ENCODE measurements around the gene ADAMTS7. TPM values are rescaled to one million over a fixed set of nuclear protein-coding genes. Genes with fewer than 3 reads are reported as not detected.
"Not testable (repeated sequence)": the region's sequence is repeated elsewhere in the genome, so short reads cannot be mapped to it uniquely, and the experiment has no call there.

The ADAMTS7 gene
- total and polyA plus RNA-seq, 7 experiments from 2014 or later, result 1.5 TPM; not detected in 6

GRCh38 chr15:78791357-78791756 is 19.9 kb downstream of the ADAMTS7 start:
- POLR2A ChIA-PET, result no interaction called here
- no peak overlapping the region for H3K4me3 Mint-ChIP-seq
- H3K36me3 Mint-ChIP-seq, result no peaks in the 10 kb centered on the region
- H3K27me3 ChIP-seq (ENCODE audit: control insufficient read depth in 2 of 2, insufficient read depth in 2 of 2, low read length in 2 of 2), result no peaks in the 10 kb centered on the region
- H3K27ac ChIP-seq (ENCODE audit: low read depth, low read length), result no peak overlapping the region
- no peaks in the 10 kb centered on the region for H3K9me3 Mint-ChIP-seq
- no peaks in the 10 kb centered on the region for H3K27me3 Mint-ChIP-seq
- ATAC-seq (no peak), DNase-seq (no peak)
- H3K27ac Mint-ChIP-seq, result no peak overlapping the region
- peaks cover 0 to 9% (median 0%) of the 10 kb centered on the region in 7 donors for H3K4me1 Mint-ChIP-seq
- H3K9me3 ChIP-seq (ENCODE audit: control insufficient read depth in 2 of 3, low read length in 3 of 3), result no peaks in the 10 kb centered on the region
- H3K4me3 ChIP-seq (ENCODE audit: low read length), result no peak overlapping the region
- no peaks in the 10 kb centered on the region for H3K4me1 ChIP-seq (ENCODE audit: control insufficient read depth in 2 of 2, insufficient read depth in 2 of 2, low read length in 2 of 2)
- intact Hi-C loops (cut with micrococcal nuclease), result no loop called here
- no peaks in the 10 kb centered on the region for H3K36me3 ChIP-seq (ENCODE audit: control insufficient read depth in 2 of 3, insufficient read depth in 3 of 3, low read length in 3 of 3)
- CTCF ChIA-PET, result no interaction called here

GRCh38 chr15:78790027-78790426 is 21.2 kb downstream of the ADAMTS7 start:
- peaks cover 0 to 9% (median 0%) of the 10 kb centered on the region in 7 donors for H3K4me1 Mint-ChIP-seq
- intact Hi-C loops (cut with micrococcal nuclease), result loop anchor here in 1 of 2 donors (1.0 kb wide), 1 partner anchor 34 kb away; no protein-coding TSS in a partner anchor
- peaks cover 0 to 1% (median 0%) of the 10 kb centered on the region in 5 donors for H3K36me3 Mint-ChIP-seq

GRCh38 chr15:78789615-78790014 is 21.6 kb downstream of the ADAMTS7 start:
- ATAC-seq, result no peak
- Mint-ChIP-seq H3K4me3 (no peak overlapping the region), H3K4me1 (peaks cover 0 to 9% (median 0%) of the 10 kb centered on the region in 7 donors), H3K36me3 (peaks cover 0 to 4% (median 1%) of the 10 kb centered on the region in 5 donors), H3K27me3 (peaks cover 0 to 7% (median 0%) of the 10 kb centered on the region in 5 donors), H3K9me3 (peaks cover 0 to 5% (median 3%) of the 10 kb centered on the region in 11 donors), H3K27ac (peak overlapping the region in 1 of 9 donors; percentile 55)
- CTCF ChIA-PET, result no interaction called here
- no peaks in the 10 kb centered on the region for H3K4me1 ChIP-seq (ENCODE audit: control insufficient read depth in 2 of 2, insufficient read depth in 2 of 2, low read length in 2 of 2)
- H3K36me3 ChIP-seq (ENCODE audit: control insufficient read depth in 2 of 3, insufficient read depth in 3 of 3, low read length in 3 of 3), result no peaks in the 10 kb centered on the region
- intact Hi-C loops (cut with micrococcal nuclease), result loop anchor here in 1 of 2 donors (1.0 kb wide), 1 partner anchor 33 kb away; no protein-coding TSS in a partner anchor
- POLR2A ChIA-PET, result no interaction called here
- no peak overlapping the region for H3K4me3 ChIP-seq (ENCODE audit: low read length)
- H3K27ac ChIP-seq (ENCODE audit: low read depth, low read length), result no peak overlapping the region
- no peaks in the 10 kb centered on the region for H3K9me3 ChIP-seq (ENCODE audit: control insufficient read depth in 2 of 3, low read length in 3 of 3)
- no peak for DNase-seq
- H3K27me3 ChIP-seq (ENCODE audit: control insufficient read depth in 2 of 2, insufficient read depth in 2 of 2, low read length in 2 of 2), result no peaks in the 10 kb centered on the region

More at GRCh38 chr15:78790027-78790426, 21.2 kb downstream of the ADAMTS7 start:
- no peak overlapping the region for H3K27ac ChIP-seq (ENCODE audit: low read depth, low read length)
- H3K27me3 ChIP-seq (ENCODE audit: control insufficient read depth in 2 of 2, insufficient read depth in 2 of 2, low read length in 2 of 2), result no peaks in the 10 kb centered on the region
- peak; percentile 74 for ATAC-seq
- Mint-ChIP-seq H3K27me3 (peaks cover 0 to 3% (median 0%) of the 10 kb centered on the region in 5 donors), H3K9me3 (peaks cover 0 to 3% (median 0%) of the 10 kb centered on the region in 11 donors), H3K27ac (peak overlapping the region in 2 of 9 donors; percentile 27 to 55), H3K4me3 (peak overlapping the region in 1 of 10 donors; percentile 48)
- no peak overlapping the region for H3K4me3 ChIP-seq (ENCODE audit: low read length)
- peak in 1 of 9 donors; percentile 31 for DNase-seq
- no peaks in the 10 kb centered on the region for H3K9me3 ChIP-seq (ENCODE audit: control insufficient read depth in 2 of 3, low read length in 3 of 3)
- CTCF ChIA-PET, result no interaction called here
- H3K36me3 ChIP-seq (ENCODE audit: control insufficient read depth in 2 of 3, insufficient read depth in 3 of 3, low read length in 3 of 3), result no peaks in the 10 kb centered on the region
- H3K4me1 ChIP-seq (ENCODE audit: control insufficient read depth in 2 of 2, insufficient read depth in 2 of 2, low read length in 2 of 2), result no peaks in the 10 kb centered on the region
- POLR2A ChIA-PET, result no interaction called here

GRCh38 chr15:78788016-78788660 is 23.1 kb downstream of the ADAMTS7 start:
- ChIA-PET POLR2A (no interaction called here), CTCF (no interaction called here)
- Histone ChIP-seq H3K36me3 (ENCODE audit: control insufficient read depth in 2 of 3, insufficient read depth in 3 of 3, low read length in 3 of 3) (no peaks in the 10 kb centered on the region), H3K4me1 (ENCODE audit: control insufficient read depth in 2 of 2, insufficient read depth in 2 of 2, low read length in 2 of 2) (no peaks in the 10 kb centered on the region), H3K27me3 (ENCODE audit: control insufficient read depth in 2 of 2, insufficient read depth in 2 of 2, low read length in 2 of 2) (no peaks in the 10 kb centered on the region), H3K4me3 (ENCODE audit: low read length) (no peak overlapping the region), H3K27ac (ENCODE audit: low read depth, low read length) (no peak overlapping the region), H3K9me3 (ENCODE audit: control insufficient read depth in 2 of 3, low read length in 3 of 3) (no peaks in the 10 kb centered on the region)
- ATAC-seq, result no peak
- H3K27ac Mint-ChIP-seq, result no peak overlapping the region
- intact Hi-C loops (cut with micrococcal nuclease), result no loop called here
- peaks cover 0 to 9% (median 3%) of the 10 kb centered on the region in 11 donors for H3K9me3 Mint-ChIP-seq
- H3K36me3 Mint-ChIP-seq, result peaks cover 0 to 6% (median 1%) of the 10 kb centered on the region in 5 donors
- H3K27me3 Mint-ChIP-seq, result peaks cover 0 to 12% (median 0%) of the 10 kb centered on the region in 5 donors
- no peak overlapping the region for H3K4me3 Mint-ChIP-seq
- H3K4me1 Mint-ChIP-seq, result peaks cover 0 to 9% (median 0%) of the 10 kb centered on the region in 7 donors
- no peak for DNase-seq

GRCh38 chr15:78782402-78782801 is 28.9 kb downstream of the ADAMTS7 start:
- CTCF ChIA-PET; H3K9me3 Mint-ChIP-seq; H3K9me3 ChIP-seq (ENCODE audit: control insufficient read depth in 2 of 3, low read length in 3 of 3); H3K27me3 ChIP-seq (ENCODE audit: control insufficient read depth in 2 of 2, insufficient read depth in 2 of 2, low read length in 2 of 2); DNase-seq; H3K27ac Mint-ChIP-seq; H3K4me1 ChIP-seq (ENCODE audit: control insufficient read depth in 2 of 2, insufficient read depth in 2 of 2, low read length in 2 of 2); H3K4me3 ChIP-seq (ENCODE audit: low read length); H3K27ac ChIP-seq (ENCODE audit: low read depth, low read length); ATAC-seq; H3K36me3 ChIP-seq (ENCODE audit: control insufficient read depth in 2 of 3, insufficient read depth in 3 of 3, low read length in 3 of 3); H3K4me1 Mint-ChIP-seq; POLR2A ChIA-PET; intact Hi-C loops (cut with micrococcal nuclease); H3K36me3 Mint-ChIP-seq; H3K4me3 Mint-ChIP-seq: not testable (repeated sequence)
- H3K27me3 Mint-ChIP-seq, result peaks cover 0 to 12% (median 0%) of the 10 kb centered on the region in 5 donors

GRCh38 chr15:78781381-78781780 is 29.9 kb downstream of the ADAMTS7 start:
- H3K4me1 Mint-ChIP-seq; H3K36me3 ChIP-seq (ENCODE audit: control insufficient read depth in 2 of 3, insufficient read depth in 3 of 3, low read length in 3 of 3); ATAC-seq; H3K4me3 ChIP-seq (ENCODE audit: low read length); DNase-seq; H3K27ac ChIP-seq (ENCODE audit: low read depth, low read length); H3K27me3 ChIP-seq (ENCODE audit: control insufficient read depth in 2 of 2, insufficient read depth in 2 of 2, low read length in 2 of 2); intact Hi-C loops (cut with micrococcal nuclease); H3K27ac Mint-ChIP-seq; POLR2A ChIA-PET; H3K36me3 Mint-ChIP-seq; H3K9me3 ChIP-seq (ENCODE audit: control insufficient read depth in 2 of 3, low read length in 3 of 3); H3K4me3 Mint-ChIP-seq; H3K4me1 ChIP-seq (ENCODE audit: control insufficient read depth in 2 of 2, insufficient read depth in 2 of 2, low read length in 2 of 2); H3K9me3 Mint-ChIP-seq: not testable (repeated sequence)
- CTCF ChIA-PET, result interaction anchor here (0.6 kb wide), 1 partner anchor 74 kb away, joined by 3 read pairs; no protein-coding TSS in a partner anchor
- peaks cover 0 to 12% (median 0%) of the 10 kb centered on the region in 5 donors for H3K27me3 Mint-ChIP-seq

- H3K4me1 ChIP-seq (ENCODE audit: control insufficient read depth in 2 of 2, insufficient read depth in 2 of 2, low read length in 2 of 2); CTCF ChIA-PET; DNase-seq; H3K9me3 ChIP-seq (ENCODE audit: control insufficient read depth in 2 of 3, low read length in 3 of 3); POLR2A ChIA-PET; H3K4me1 Mint-ChIP-seq; H3K36me3 Mint-ChIP-seq; H3K27me3 ChIP-seq (ENCODE audit: control insufficient read depth in 2 of 2, insufficient read depth in 2 of 2, low read length in 2 of 2); H3K9me3 Mint-ChIP-seq; H3K27ac ChIP-seq (ENCODE audit: low read depth, low read length); H3K36me3 ChIP-seq (ENCODE audit: control insufficient read depth in 2 of 3, insufficient read depth in 3 of 3, low read length in 3 of 3); H3K4me3 ChIP-seq (ENCODE audit: low read length); H3K27ac Mint-ChIP-seq; H3K4me3 Mint-ChIP-seq; ATAC-seq; H3K27me3 Mint-ChIP-seq: not testable (repeated sequence)
- intact Hi-C loops (cut with micrococcal nuclease), result loop anchor here in 1 of 2 donors (10.0 kb wide), 1 partner anchor 805 kb away; no protein-coding TSS in a partner anchor
Observed at GRCh38 chr15:78779975-78780374, 31.3 kb downstream of the ADAMTS7 start.

Data from naive thymus-derived CD4-positive, alpha-beta T cell (primary cell).